Tibial nerve (tissue), 4 donors: ENCODE data around the gene PPDPF. TPM values are rescaled to one million over a fixed set of nuclear protein-coding genes. Genes with fewer than 3 reads are reported as not detected.

Experiments
- DNase-seq, 2 donors: peaks; one replicate each; pipeline ENCODE4 v3.0.0-alpha.2; 2019; ENCODE audit warnings: low spot score in 2 of 2
- H3K27ac ChIP-seq, 4 donors: fragments of 200-600 bp; sonication (generic) in 3 of 4; one replicate each; pipeline ENCODE4 v1.5.1; 2017 to 2019; ENCODE audit warnings: mild to moderate bottlenecking in 1 of 4
- H3K27me3 ChIP-seq, 2 donors: fragments of 200-600 bp; sonication (generic) in 1 of 2; one replicate each; pipeline versions ENCODE4 v1.5.1 to v1.6.0; 2017 to 2019
- H3K36me3 ChIP-seq, 3 donors: fragments of 200-600 bp; sonication (generic); one replicate each; pipeline ENCODE4 v1.5.1; 2018 to 2019
- H3K4me1 ChIP-seq, 4 donors: fragments of 200-600 bp; sonication (generic) in 3 of 4; one replicate each; pipeline ENCODE4 v1.5.1; 2017 to 2019
- H3K4me3 ChIP-seq, 4 donors: fragments of 200-600 bp; sonication (generic) in 3 of 4; one replicate each; pipeline ENCODE4 v1.5.1; 2017 to 2019; ENCODE audit warnings: mild to moderate bottlenecking in 1 of 4, moderate library complexity in 1 of 4
- H3K9me3 ChIP-seq, 4 donors: fragments of 200-600 bp; sonication (generic) in 3 of 4; one replicate each; pipeline ENCODE4 v1.5.1; 2017 to 2019
- EP300 ChIP-seq, 2 donors: sonication (generic); formaldehyde crosslinking; IDR thresholded peaks; one replicate each; pipeline ENCODE4 v1.6.1; 2017; ENCODE audit warnings: antibody characterized with exemption in 2 of 2, mild to moderate bottlenecking in 1 of 2
- POLR2A ChIP-seq, 2 donors: fragments of 450-650 bp; IDR thresholded peaks; one replicate each; pipeline ENCODE4 v1.6.1; 2017; ENCODE audit warnings: antibody characterized with exemption in 2 of 2, mild to moderate bottlenecking in 2 of 2, moderate library complexity in 2 of 2
- WGBS, 2 donors: methylation state at CpG; one replicate each; pipeline ENCODE4 v1.1.5; 2018; 5-methylcytosine and 5-hydroxymethylcytosine counted together
- total RNA-seq, 4 donors: library from RNA; depleted of rRNA; stranded (reverse); fragments of >200 nt; gene quantifications; one replicate each; pipeline ENCODE4 v1.1.0, GENCODE V29; 2016
- TF ChIP-seq, protein P1 (sequence below), 5 experiments: fragments of 200-600 bp in 3 of 5; fragments of 450-650 bp in 2 of 5; sonication (generic) in 3 of 5; IDR thresholded peaks; one replicate each; pipeline ENCODE4 v1.5.1; 2016 to 2019; ENCODE audit warnings: antibody characterized with exemption in 5 of 5, mild to moderate bottlenecking in 3 of 5, moderate library complexity in 2 of 5

PPDPF gene
- total RNA-seq, 4 donors from 2014 or later, result 59.0 to 165 (median 119) TPM

DNA sequence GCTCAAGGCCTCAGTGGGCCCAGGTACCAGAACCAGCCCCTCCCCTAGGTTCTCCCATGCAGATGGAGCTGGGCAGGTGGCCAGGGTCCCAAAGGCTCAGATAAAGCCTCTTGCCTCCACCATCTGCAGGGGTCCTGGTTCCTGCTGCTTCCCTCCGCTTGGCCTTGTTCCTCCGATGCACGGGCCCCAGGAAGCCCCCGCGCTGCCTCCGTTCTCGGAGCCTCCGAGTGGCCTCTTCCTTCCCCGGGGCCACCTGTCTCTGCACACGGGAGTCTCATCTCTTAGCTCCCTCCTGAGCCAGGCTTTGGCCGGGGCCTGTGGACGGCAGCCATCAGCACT, 18.5 kb downstream of the PPDPF start:
- TF ChIP-seq, protein P1, sequence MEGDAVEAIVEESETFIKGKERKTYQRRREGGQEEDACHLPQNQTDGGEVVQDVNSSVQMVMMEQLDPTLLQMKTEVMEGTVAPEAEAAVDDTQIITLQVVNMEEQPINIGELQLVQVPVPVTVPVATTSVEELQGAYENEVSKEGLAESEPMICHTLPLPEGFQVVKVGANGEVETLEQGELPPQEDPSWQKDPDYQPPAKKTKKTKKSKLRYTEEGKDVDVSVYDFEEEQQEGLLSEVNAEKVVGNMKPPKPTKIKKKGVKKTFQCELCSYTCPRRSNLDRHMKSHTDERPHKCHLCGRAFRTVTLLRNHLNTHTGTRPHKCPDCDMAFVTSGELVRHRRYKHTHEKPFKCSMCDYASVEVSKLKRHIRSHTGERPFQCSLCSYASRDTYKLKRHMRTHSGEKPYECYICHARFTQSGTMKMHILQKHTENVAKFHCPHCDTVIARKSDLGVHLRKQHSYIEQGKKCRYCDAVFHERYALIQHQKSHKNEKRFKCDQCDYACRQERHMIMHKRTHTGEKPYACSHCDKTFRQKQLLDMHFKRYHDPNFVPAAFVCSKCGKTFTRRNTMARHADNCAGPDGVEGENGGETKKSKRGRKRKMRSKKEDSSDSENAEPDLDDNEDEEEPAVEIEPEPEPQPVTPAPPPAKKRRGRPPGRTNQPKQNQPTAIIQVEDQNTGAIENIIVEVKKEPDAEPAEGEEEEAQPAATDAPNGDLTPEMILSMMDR (IDR thresholded peaks at IDR 0.05), result no peak
- TF ChIP-seq POLR2A (IDR thresholded peaks at IDR 0.05), result no peak
- no peak for TF ChIP-seq EP300 (IDR thresholded peaks at IDR 0.05)
- Histone ChIP-seq H3K4me1 (peaks cover 0 to 42% (median 11%) of the 10 kb centered on the region in 4 donors), H3K27ac (no peak overlapping the region), H3K4me3 (no peak overlapping the region), H3K27me3 (peaks cover 0 to 27% of the 10 kb centered on the region in 2 donors), H3K9me3 (no peaks in the 10 kb centered on the region), H3K36me3 (no peaks in the 10 kb centered on the region)
- 78 to 82% methylated on average over 12 of the region's 12 CpGs for whole genome bisulfite sequencing, 2 donors
- DNase-seq, result no peak

DNA sequence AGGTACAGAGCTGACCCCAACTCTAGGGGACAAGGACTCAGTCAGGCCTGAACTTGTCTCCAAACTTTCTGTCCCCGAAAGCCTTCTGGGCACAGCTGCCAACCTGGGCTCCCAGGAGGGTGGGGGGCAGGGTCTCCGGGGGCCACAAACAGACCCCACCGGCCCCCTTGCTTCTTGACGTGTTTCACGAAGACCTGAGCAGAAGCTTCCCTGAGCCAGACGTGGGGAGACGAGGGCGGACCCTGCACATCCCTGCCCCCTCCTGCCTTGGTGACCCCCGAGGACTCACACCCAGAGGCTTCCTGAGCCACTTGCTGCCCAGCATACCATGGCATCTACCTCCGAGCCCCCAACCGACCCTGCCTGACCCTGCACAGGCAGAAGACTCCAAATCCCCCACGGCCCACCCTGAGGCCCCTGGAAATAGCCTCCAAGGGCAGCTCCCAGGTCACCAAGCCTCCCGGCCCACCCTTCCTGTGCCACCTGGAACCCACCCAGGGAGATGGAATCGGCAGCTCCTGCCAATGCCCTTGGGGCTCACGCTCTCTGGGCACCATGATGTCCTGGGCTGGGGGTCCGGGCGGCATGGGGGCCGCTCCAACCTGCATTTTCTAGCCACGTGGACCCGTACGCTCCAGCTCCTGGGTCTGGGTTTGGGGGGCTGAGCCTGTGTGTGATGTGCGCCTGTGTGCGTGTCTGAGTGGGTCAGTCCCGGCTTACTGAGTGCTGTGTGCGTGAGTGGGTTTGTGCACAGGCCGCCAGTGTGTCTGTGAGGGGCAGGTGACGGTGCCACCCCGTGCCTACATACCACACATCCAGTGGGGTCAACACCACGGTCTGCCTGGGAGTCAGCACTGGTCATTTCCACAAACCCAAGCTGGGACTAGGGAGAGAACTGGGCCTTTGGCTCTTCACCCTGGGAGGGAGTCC, 19.1 kb downstream of the PPDPF start:
- Histone ChIP-seq H3K36me3 (no peaks in the 10 kb centered on the region), H3K9me3 (no peaks in the 10 kb centered on the region), H3K27me3 (peaks cover 0 to 23% of the 10 kb centered on the region in 2 donors), H3K4me3 (no peak overlapping the region), H3K27ac (no peak overlapping the region), H3K4me1 (peaks cover 0 to 35% (median 9%) of the 10 kb centered on the region in 4 donors)
- WGBS, 2 donors, result 86 to 93% methylated on average over 23 to 29 of the region's 29 CpGs
- TF ChIP-seq EP300 (IDR thresholded peaks at IDR 0.05), result no peak
- TF ChIP-seq POLR2A (IDR thresholded peaks at IDR 0.05), result no peak
- TF ChIP-seq, protein P1 (IDR thresholded peaks at IDR 0.05), result no peak
- DNase-seq, result no peak

DNA sequence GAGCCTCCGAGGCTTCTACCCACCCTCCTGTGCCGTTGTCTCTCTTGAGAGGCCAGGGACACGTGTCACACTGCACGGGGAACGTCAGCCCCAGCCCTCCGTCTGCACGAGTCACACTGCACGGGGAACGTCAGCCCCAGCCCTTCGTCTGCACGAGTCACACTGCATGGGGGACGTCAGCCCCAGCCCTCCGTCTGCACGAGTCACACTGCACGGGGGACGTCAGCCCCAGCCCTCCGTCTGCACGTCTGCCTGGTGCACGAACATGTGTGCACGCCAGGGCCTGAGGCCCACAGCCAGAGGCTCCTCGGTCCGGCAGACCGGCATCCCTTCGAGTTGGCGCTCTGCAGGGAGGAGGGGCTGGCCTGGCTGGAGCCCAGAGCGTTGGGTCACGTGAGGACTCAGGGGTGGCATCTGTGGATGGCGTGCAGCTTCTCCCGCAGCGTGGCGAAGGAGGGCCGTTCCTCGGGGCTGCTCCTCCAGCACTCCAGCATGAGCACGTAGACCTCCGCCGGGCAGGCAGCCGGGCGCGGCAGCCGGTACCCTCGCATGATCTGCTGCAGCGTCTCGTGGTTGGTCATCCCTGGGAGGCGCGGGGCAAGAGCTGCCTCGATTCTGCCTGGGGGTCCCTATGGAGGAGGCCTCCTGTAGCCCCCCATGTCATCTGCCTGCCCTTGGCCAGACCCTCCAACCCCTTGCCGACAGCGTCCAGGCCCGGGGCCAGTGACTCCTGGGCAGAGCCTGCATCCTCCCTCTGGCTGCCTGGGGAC, 20.0 kb downstream of the PPDPF start:
- TF ChIP-seq POLR2A (IDR thresholded peaks at IDR 0.05) (no peak), EP300 (IDR thresholded peaks at IDR 0.05) (no peak)
- TF ChIP-seq, protein P1 (IDR thresholded peaks at IDR 0.05), result no peak
- Histone ChIP-seq H3K9me3 (no peaks in the 10 kb centered on the region), H3K27me3 (peaks cover 0 to 28% of the 10 kb centered on the region in 2 donors), H3K4me3 (no peak overlapping the region), H3K36me3 (no peaks in the 10 kb centered on the region), H3K27ac (no peak overlapping the region), H3K4me1 (peaks cover 0 to 27% (median 11%) of the 10 kb centered on the region in 4 donors)
- no peak for DNase-seq
- WGBS, 2 donors, result 62 to 70% methylated on average over 38 to 41 of the region's 49 CpGs

DNA sequence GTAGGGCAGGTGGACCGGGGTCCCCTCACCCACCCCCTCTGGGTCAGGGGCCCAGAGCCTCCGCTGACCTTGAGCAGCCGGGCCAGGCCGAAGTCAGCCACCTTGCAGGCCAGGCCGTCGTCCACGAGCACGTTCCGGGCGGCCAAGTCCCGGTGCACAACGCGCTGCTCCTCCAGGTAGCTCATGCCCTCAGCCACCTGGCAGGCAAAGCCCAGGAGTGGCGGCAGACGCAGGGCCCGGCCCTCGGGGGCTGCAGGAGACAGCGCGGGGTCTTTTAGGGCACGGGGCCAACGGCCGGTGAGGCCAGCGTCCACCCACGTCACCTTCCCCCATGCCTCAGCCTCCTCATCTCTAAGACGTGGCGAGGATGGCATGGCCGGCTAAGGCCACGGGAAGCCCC, 20.8 kb downstream of the PPDPF start:
- no peak for DNase-seq
- Histone ChIP-seq H3K4me1 (peaks cover 0 to 23% (median 12%) of the 10 kb centered on the region in 4 donors), H3K36me3 (no peaks in the 10 kb centered on the region), H3K27me3 (peaks cover 0 to 30% of the 10 kb centered on the region in 2 donors), H3K9me3 (no peaks in the 10 kb centered on the region), H3K27ac (no peak overlapping the region), H3K4me3 (no peak overlapping the region)
- 92 to 94% methylated on average over 19 to 20 of the region's 28 CpGs for WGBS, 2 donors
- no peak for TF ChIP-seq EP300 (IDR thresholded peaks at IDR 0.05)
- TF ChIP-seq, protein P1 (IDR thresholded peaks at IDR 0.05), result no peak
- TF ChIP-seq POLR2A (IDR thresholded peaks at IDR 0.05), result no peak
